Activated T-helper 1 cell treated with Interleukin-2 at 50 U/mL for 16 hours (primary cell): ENCODE measurements around the gene NAT14.
"Not testable (repeated sequence)": the region's sequence is repeated elsewhere in the genome, so short reads cannot be mapped to it uniquely, and the experiment has no call there.

Source experiments
- DNase-seq: peaks from one replicate; pipeline ENCODE4 v3.0.0-alpha.2; 2020; ENCODE audit warnings: low read depth

Gene NAT14, protein sequence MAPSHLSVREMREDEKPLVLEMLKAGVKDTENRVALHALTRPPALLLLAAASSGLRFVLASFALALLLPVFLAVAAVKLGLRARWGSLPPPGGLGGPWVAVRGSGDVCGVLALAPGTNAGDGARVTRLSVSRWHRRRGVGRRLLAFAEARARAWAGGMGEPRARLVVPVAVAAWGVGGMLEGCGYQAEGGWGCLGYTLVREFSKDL

DNA sequence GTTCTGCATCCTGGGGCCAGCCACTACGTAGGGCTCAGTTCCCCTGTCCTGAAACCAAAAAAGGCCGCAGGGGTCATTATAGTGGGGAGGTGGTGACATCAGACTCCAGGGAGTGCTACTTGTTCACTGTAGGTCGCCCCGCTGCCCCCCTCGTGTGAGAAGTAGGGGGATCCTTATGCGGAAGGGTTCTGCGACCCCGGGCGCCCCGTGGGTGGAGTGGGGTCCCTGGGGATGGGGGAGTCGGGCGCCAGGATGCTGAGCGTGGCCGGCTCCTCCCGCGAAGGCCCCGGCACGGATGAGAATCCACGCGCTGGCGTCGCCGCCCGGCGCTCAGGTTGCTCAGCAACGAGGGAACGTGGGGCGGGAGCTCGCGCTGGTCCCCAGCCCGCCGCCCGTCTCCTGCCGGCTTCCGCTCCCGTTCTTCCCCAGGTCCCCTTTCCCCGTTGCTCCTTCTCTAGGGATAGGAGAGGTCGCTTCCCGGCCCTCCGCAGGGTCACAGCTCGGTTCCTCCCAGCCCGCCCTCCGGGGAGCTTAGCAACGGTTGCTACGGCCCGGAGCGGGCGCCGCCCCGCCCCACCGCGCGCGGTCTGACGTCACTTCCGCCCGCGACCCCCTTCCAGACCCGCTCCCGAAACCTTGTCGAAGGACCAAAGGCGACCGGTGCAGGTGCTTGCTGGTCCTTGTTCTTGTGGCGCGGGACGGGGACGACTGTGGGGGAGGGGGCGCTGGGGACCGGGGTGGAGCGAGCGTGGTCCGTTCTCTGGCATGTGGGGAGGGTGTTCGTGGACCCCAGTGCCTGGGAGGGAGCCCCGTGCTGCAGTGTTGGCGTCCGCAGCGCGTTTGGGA lies at the start of gene NAT14:
Gene NAT14 (plus strand): TSS at position 596 of the 846 bp plus-strand sequence. CDS start 521 bp downstream, outside the sequence.
- peak; percentile 38 for DNase-seq

DNA sequence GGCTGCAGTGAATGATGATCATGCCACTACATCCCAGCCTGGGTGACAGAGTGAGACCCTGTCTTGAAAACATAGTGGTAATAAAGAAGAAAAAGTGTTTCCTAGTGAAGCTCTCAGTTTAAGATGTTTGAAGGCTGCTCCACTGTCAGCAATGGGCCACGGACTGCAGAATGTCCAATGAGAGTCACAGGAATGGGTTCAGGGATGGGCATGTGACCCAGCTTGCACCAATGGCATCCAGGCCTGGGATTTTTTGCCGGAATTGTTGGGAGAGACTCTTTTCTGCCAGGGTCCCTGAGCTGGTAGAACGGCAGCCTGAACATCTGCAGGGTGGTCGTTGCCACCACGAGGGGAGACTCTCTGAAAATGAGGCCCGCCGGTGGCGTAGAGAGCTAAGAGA lies 48.1 kb upstream of the NAT14 start:
- no peak for DNase-seq

DNA sequence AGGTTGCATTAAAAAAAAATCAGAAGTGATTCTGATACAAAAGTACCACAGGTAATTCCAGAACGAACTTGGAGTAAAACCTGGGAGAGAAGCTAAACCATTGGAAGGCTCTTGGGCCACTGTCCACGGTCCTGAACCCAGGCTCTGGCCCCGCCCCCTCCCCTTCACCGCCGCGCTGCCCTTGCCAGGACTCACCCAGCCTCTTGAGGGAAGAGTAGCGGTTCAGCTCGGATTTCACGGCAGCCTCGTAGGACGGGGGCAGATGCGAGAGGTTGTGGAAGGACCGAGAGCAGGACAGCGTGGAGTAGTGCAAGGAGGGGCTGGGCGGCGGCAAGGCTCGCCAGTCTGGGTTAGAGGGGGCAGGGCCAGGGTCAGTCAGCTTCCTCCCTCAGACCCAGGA lies 47.6 kb upstream of the NAT14 start:
- no peak for DNase-seq

DNA sequence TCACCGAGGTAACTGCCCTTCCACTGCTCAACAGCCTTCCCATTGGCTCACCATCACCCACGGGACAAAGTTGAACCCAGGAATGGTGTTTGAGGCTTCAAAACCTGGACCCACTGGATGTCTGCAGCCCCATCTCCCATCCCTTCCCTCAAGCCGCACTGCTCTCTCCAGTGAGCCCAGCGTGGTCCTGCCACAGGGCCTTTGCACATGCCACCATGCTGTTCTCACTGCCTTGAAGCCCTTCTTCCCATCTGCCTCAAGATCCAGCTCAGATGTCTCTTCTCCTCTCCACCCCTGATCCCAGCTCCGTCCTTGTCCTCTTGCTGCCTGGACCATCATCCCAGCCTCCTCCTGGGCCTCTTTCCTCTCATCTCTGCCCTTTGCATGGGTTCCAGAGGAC lies 45.9 kb upstream of the NAT14 start:
- no peak for DNase-seq

DNA sequence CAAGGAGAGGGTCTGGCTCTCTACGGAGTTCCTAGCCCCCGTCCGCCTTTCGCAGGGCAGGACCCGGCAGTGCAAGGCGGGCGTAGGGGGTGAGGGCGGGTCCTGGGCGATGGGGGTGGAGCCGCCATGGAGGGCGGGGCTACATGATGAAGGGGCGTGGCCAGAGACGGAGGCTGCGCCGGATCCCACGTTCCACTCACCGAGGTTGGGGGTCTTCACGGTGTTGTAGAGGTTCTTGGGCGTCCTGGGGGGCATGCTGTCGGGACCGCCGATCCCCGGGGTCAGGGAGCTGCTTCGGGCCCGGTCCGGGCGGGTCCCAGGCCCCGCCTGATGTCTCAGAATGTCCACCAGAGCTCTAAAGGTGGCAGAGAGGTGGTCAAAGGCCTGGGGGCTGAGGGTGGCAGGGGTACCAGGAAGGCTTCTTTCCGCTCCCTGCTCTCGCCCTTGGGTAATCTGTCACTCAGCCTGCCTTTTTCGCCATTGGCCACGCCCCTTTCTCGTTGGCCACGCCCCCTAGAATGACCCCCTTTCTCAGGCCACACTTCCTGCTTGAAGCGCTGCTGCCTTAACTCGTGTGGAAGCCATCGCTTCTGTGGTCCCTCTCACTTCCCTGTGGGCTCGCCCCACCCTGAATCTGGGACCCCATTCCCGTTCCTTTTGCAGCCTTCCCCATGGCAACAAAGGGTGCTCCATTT lies 44.4 kb upstream of the NAT14 start:
- DNase-seq, result no peak

DNA sequence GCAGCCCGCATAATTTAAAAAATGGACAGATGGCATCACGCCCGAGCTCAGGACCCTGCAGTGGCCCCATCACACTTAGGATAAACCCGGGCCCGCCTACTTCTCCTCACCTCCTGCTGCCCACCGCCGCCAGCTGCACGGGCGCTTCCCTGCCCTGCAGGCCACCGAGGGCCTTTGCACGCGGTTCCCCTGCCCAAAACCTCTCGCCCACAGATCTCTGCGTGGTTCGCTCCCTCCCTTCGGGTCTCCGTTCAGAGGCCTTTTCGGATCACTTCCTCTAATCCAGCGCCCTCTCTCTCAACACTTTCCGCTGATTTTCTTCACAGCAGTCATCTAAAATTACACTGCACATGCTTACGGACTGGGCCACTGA lies 43.7 kb upstream of the NAT14 start:
- no peak for DNase-seq

DNA sequence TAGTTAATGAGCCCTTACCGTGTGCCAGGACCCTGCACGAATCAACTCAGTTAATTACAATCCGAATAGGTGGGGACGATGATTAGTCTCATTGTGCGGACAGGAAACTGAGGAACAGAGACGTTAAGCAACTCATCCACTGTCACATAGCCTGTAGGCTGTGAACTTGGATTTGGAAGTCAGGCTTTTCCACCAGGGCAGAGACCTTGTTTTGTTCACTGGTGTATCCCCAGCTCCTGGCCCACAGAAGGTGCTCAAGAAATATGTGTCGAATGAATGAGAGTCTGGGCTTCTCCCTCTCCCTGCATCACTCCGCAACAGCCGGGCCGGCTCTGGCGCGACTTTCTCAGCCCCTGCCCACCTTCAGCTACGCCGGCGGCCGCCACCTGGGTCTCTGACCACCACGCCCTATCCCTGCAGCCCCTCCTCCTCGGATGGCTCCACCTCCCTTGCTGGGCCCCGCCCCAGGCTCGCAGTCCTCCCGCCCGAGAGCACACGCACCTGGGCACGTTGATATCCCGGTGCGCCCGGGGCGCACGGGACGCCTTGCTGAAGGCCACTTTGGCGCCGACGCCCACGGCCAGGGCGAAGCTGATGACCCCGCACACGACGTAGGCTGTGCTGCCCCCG lies 43.2 kb upstream of the NAT14 start:
- DNase-seq, result no peak

DNA sequence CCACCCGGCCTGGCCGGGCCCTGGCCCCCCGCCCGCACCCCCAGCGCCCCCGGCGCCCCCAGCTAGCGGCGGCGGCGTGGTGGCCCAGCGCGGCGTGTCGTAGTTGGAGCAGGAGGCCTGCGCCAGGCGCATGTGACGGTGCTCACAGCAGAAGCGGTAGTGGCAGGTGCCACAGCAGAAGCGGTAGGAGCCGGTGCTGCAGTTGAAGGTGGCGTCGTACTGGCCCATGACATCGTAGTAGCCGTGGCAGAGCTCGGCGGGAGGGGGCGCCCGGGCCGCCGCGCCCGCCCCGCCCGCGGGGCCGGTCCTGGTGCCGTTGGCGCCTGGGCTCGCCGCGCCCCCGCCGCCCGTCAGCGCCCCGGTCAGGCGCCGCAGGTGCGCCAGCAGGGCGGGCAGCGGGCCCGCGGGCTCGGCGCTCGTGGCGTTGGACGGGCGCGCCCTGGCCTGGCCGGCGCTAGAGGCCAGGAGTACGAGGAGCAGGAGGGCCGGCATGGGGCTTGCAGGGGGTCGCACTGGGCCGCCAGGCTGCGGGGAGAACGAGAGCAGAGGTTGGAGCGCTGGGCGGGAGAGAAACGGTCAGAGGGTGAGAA lies 42.5 kb upstream of the NAT14 start:
- DNase-seq, result no peak

DNA sequence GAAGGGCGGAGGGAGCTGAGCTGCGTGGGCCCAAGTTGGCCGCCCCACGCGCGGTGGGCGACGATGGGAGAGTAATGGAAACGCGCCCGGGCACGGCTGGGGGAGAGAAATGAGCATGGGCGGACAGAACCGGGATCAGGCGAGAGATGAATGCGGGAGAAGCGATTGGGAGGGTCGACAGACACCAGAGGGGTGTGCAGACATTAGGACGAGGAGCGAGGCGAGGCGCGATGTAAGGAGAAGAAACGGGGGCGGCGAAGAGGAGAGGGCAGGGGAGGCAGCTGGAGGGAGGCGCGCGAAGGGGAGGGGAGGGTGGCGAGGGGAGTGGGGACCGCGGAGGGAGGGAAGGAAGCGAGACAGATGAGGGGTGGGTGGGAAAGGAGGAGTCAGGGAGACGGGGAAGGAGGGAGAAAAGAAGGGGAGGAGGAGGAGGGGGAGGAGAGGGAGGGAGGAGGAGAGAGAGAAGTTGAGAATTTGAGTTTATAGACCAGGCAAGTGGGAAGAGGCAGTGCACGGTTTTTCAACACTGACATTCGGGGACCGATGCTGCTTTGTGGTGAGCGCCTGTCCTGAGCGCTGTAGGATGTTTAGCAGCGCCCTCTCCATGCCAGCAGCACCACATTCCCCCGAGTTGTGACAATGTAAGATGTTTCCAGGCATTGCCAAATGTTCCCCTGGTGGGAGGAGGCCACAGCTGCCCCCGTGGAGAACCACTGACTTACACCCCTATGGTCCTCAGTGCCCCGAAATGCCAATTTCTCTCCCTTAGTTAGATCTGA lies 41.8 kb upstream of the NAT14 start, which contains the start of gene SHISA7:
Gene SHISA7 (minus strand): TSS at position 256 of the 779 bp plus-strand sequence. CDS start 437 bp downstream, outside the sequence.
- DNase-seq, result no peak

DNA sequence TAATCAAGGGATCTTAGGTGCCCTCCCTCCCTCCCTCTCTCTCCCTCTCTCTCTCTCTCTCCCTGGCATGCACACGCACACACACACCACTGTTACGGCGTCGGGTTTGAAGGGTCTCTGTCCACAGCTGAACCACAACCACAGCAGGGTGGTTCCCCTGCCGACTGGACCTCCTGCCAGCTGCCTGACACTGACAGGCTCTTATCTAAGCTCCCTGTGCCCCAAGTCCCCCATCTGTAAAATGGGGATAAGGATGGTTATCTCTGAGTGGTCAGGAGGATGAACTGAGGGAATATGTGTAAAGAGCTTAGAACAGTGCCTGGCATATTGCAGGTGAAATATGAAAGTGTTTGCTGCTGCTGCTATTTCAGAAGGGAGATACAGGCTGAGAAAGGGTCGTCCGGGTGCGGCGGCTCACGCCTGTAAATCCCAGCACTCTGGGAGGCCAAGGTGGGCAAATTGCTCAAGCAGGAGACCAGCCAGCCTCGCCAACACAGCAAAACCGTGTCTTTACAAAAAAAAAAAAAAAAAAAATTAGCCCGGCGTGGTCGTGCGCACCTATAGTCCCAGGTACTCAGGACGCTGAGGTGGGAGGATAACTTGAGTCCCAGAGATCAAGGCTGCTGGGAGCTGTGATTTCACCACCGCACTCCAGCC lies 41.0 kb upstream of the NAT14 start:
- no peak for DNase-seq

DNA sequence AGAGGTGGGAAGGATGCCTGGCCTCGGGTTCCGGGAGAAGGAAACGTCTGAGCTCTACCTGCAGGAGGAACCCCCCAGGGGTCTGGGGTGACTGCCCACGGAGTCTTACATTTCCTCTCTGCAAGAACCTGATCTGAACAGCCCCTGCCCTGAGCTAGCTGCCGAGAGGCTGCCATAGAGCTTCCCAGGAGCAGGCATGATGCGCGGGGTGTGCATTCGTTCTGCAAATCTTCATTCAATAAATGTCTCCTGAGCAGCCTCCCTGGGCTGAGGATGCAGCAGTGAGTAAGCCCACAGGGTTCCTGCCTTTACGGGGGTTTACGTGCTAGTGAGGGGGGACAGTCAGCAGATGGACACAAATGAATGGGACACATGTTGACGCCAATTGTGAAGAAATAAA lies 40.3 kb upstream of the NAT14 start:
- DNase-seq, result no peak

DNA sequence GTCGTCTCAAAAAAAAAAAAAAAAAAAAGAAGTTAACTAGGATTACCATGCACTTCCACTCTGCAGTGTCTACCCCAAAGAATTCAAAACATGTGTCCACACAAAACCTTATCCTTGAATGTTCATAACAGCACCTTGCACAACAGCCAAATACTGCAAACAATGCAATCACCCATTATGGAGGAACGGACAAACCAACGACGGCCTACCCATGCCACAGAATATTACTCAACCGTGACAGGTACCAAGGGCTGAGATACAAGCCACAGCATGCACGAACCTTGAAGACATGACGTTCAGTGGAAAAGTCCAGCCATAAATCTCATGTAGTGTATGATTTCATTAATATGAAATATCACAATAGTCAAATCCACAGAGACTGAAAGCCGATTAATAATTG lies 38.9 kb upstream of the NAT14 start:
- no peak for DNase-seq

DNA sequence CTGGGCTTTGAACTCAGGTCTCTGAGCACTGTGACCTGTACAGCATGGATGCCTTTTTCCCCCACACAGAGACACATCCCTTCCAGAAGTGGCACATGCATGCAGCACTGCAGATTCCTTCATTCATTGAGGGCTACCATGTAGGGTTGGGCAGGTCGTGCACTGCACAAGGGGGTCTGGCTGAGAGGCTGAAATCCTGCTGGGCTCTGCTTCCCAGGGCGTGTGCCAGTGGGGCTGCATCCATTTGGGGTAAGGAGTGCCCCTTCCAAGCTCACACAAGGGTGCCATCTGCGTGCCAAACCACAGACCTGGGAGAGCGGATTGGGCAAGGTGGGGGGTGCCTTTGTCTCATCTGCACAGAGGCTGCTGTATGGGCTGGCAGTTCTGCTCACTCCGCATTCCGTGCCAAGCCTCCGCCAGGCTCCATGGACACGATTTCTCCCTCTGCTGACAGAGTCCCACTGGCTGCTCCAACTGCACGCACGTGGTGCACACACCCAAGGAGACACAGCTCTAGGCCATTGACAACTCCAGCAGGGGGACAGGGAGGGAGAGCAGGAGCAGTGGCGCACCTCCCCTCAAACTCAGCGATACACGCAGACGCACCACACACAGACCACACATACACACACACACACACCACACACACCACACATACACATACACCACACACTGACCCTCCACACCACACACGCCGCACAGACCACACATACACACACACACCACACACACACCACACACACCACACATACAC lies 37.4 kb upstream of the NAT14 start:
- no peak for DNase-seq

DNA sequence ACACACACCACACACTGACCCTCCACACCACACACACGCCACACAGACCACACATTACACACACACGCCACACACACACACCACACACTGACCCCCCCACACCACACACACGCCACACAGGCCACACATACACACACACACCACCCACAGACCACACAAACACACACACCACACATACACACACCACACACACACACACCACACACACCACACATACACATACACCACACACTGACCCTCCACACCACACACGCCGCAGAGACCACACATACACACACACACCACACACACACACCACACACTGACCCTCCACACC lies 36.9 kb upstream of the NAT14 start:
- not testable (repeated sequence) for DNase-seq

DNA sequence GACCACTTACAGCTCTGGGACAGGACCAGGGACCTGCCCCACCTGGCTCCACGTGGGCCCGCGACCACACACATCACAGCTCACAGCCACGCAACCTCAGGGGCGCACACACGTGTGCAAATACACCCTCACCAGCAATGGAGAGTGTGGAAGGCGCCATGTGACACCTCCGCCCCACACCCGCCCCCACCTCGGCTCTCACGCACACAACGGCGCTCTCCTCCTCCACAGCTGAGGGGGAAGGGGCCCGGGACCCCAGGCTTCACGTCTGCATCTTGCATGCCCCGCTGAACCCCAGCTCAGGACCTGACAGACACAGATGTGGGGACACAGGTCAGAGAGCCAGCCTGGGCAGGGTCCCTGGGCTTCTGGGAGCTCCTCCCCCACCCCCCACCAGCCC lies 35.5 kb upstream of the NAT14 start:
- no peak for DNase-seq

DNA sequence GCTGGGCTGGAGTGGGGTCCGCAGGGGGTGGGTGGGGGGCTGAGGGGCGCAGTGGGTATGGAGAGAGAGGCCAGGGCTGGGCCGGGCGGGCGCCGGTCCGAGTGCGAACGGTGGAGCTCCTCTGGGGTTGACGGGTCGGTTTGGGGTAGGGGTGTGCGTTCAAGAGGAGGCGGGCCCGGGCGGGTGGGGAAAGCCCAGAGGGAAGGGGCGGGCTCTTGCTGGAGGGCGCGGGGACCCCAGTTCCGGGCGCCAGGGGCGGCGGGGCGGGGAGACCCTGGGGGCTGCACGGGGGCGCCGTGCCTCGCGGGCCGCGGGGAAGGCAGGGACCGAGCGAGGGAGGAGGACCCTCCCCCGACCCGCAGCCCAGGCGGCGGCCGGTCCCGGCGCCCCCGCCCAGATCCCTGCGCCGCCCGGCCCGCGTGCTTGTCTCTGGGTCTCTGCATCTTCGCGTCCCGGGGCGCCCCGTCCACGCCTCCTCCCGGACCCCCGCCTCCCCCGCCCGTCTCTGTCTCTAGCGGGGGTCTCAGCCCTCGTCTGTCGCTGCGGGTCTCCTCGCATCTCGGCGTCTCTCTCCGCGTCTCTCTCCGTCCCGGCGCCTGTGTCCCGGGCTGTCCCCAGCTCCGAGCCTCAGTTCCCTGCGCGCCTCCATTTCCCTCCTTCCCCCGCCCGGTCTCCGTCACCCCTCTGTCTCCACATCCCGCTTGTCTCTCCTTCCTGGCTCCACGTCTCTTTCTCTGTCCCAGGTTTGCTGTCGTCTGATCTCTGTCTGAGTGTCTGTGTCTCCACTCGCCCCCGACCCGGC lies 33.6 kb upstream of the NAT14 start:
- DNase-seq, result no peak

DNA sequence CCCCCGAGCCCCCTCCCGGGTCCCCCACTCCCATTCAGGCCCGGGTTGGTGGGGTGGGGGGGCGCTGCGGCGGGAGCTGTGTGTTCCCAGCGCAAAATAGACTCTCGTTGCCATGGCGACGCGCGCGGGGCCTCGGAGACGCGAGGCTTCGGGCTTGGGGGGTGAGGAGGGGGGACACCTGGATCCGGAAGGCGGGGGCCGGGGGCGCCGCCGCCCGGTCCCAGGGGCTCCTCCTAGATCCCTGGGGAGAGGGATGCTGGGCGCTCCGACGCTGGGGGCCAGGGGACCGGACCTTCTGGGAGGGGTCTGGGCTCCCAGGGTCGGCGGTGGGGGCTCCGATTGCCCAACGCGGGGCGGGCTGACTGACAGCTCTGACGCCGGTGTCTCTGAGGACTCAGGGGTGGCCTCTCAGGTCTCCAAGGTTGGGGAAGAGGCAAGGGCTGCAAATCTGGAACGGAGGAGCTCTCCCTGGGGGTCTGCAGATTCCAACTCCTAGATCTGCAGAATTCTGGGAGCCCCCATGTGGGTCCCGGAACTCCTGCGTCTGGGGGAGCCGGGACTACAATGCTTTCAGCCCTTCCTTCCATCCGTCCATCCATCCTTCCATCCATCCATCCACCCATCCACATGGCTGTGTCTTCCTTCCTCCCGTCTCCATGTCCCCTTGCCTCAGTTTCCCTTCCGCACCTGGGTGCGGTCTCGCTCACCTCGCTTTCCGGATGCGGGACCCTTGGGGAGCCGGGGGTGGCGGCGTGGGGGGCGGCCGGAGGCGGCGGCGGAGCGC lies 32.8 kb upstream of the NAT14 start:
- no peak for DNase-seq

DNA sequence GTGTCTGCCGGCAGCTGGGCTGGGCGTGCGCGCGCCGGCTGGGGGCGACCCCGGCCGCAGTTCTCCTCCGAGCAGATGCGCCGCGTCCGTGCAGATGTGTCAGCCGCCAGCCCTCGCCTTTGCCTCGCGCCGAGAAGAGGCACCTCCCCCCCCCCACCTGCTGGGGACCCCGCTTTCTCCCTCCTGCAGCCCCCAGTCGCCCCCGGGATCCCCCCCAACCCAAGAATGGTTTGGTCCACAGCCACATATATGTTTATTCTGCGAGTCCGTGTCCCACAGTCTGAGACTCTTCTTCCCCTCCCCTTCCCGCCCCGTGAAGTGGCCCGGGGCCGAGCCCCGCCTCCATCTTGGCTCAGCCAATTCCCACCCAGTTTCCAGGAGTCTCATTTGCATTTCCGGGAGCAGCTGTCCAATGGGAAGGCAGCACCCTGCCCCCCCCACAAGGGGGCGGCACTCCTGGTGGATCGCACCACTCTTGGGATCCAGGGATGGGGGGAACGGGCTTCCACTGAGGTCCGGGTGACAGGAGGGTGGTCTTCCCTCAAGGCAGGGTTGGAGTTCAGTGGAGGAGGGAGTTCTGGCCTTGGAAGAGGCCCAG lies 32.1 kb upstream of the NAT14 start:
- no peak for DNase-seq
